ENCODE data around the gene EFNA5. TPM values are rescaled to one million over a fixed set of nuclear protein-coding genes. Genes with fewer than 3 reads are reported as not detected.

Gene EFNA5
- total RNA-seq, 2 donors from 2014 or later = 5.6 to 7.2 TPM

DNA sequence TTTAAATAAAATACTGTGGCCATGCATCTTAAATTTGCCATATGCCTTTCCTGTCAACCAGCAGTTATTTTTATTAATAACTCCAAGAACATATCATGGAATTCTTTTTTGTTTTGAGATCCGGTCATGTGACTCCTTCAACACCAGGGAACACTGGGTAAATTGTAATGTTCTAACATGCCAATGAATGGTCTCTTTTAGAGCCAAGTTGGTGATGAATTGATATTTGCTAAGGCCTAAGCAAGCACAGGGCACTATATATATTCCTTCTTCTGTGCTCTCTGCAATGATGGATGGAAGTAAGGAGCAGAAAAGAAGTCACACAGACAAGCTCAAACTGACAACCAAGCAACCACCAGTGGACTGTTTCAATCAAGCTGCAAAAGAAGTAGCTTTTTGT, 124.0 kb downstream of the EFNA5 start:
- Histone ChIP-seq H3K36me3 (no peaks in the 10 kb centered on the region), H3K9me3 (no peaks in the 10 kb centered on the region), H3K27ac (no peak overlapping the region), H3K4me3 (no peak overlapping the region), H3K4me1 (replicated peaks) (peaks cover 2% of the 10 kb centered on the region), H3K27me3 (replicated peaks; ENCODE audit: insufficient read depth) (no peaks in the 10 kb centered on the region)
- intact Hi-C loops (cut with DNase I) = no loop called here
- WGBS = 85% methylated on average over 1 of the region's 1 CpG
- no peak for TF ChIP-seq POLR2AphosphoS5 (IDR thresholded peaks at IDR 0.05)
- DNase-seq (ENCODE audit: low spot score) = no peak

DNA sequence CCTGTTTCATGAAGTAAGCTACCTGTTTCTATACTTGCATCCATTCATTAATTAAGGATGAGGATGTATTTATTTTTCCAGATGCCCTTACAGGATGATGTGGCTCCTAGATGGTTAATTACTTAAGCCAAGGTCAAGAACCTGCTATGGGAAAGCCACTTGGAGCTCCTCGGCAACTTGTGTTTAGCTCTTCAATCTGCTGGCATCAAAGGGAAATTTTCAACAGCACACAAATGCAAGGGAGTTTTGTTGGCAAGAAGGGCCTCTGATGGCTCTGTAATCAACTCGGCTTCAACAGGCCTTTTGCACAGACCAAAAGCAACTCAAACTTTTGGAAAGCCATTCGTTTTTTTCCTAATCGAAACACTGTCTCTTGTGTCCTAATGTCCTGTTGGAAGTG, 125.3 kb downstream of the EFNA5 start:
- no peak for TF ChIP-seq CTCF (IDR thresholded peaks at IDR 0.05)
- TF ChIP-seq POLR2A (IDR thresholded peaks at IDR 0.05) = no peak
- TF ChIP-seq POLR2AphosphoS5 (IDR thresholded peaks at IDR 0.05) = no peak
- no peak for DNase-seq (ENCODE audit: low spot score)
- no peak overlapping the region for H3K27ac ChIP-seq
- peaks cover 2% of the 10 kb centered on the region for H3K4me1 ChIP-seq (replicated peaks)
- H3K36me3 ChIP-seq = no peaks in the 10 kb centered on the region
- no peaks in the 10 kb centered on the region for H3K27me3 ChIP-seq (replicated peaks; ENCODE audit: insufficient read depth)
- H3K4me3 ChIP-seq = no peak overlapping the region
- intact Hi-C loops (cut with DNase I) = no loop called here
- WGBS = 78% methylated on average over 4 of the region's 4 CpGs
- no peaks in the 10 kb centered on the region for H3K9me3 ChIP-seq

GRCh38 chr5:107544967-107545366, 125.8 kb downstream of the EFNA5 start:
- 88% methylated on average over 6 of the region's 6 CpGs for WGBS
- Histone ChIP-seq H3K9me3 (no peaks in the 10 kb centered on the region), H3K27ac (no peak overlapping the region), H3K4me1 (replicated peaks) (peaks cover 2% of the 10 kb centered on the region), H3K36me3 (no peaks in the 10 kb centered on the region), H3K4me3 (no peak overlapping the region), H3K27me3 (replicated peaks; ENCODE audit: insufficient read depth) (no peaks in the 10 kb centered on the region)
- TF ChIP-seq POLR2A (IDR thresholded peaks at IDR 0.05) = no peak
- TF ChIP-seq POLR2AphosphoS5 (IDR thresholded peaks at IDR 0.05) = no peak
- TF ChIP-seq CTCF (IDR thresholded peaks at IDR 0.05) = no peak
- intact Hi-C loops (cut with DNase I) = no loop called here
- no peak for DNase-seq (ENCODE audit: low spot score)

DNA sequence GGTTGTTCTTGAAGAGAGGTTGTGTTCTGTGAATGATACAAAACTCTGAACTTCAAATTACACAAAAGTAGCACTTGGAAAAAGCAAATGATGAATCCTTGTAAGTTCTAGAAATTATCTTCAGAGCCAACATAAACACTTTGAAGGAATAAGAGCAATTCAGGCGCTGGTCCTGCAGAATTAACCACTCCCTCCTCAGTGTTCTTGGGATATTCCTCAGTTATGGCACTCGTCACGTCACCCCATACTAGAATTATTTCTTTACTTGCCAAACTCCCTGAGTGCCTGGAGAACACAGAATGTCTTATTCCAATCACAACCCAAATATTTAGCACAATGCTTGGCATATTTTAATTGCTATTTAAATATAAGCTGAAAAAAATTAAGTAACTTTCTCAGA, 126.3 kb downstream of the EFNA5 start:
- no peak for DNase-seq (ENCODE audit: low spot score)
- 73% methylated on average over 3 of the region's 3 CpGs for WGBS
- intact Hi-C loops (cut with DNase I) = no loop called here
- Histone ChIP-seq H3K4me1 (replicated peaks) (peaks cover 2% of the 10 kb centered on the region), H3K9me3 (no peaks in the 10 kb centered on the region), H3K4me3 (no peak overlapping the region), H3K27ac (no peak overlapping the region), H3K36me3 (no peaks in the 10 kb centered on the region), H3K27me3 (replicated peaks; ENCODE audit: insufficient read depth) (no peaks in the 10 kb centered on the region)
- no peak for TF ChIP-seq POLR2AphosphoS5 (IDR thresholded peaks at IDR 0.05)
- no peak for TF ChIP-seq POLR2A (IDR thresholded peaks at IDR 0.05)
- TF ChIP-seq CTCF (IDR thresholded peaks at IDR 0.05) = no peak

GRCh38 chr5:107543868-107544267, 126.9 kb downstream of the EFNA5 start:
- intact Hi-C loops (cut with DNase I) = no loop called here
- TF ChIP-seq CTCF (IDR thresholded peaks at IDR 0.05) (no peak), POLR2A (IDR thresholded peaks at IDR 0.05) (no peak), POLR2AphosphoS5 (IDR thresholded peaks at IDR 0.05) (no peak)
- WGBS = 76% methylated on average over 6 of the region's 6 CpGs
- no peak for DNase-seq (ENCODE audit: low spot score)
- Histone ChIP-seq H3K4me3 (no peak overlapping the region), H3K27me3 (replicated peaks; ENCODE audit: insufficient read depth) (no peaks in the 10 kb centered on the region), H3K9me3 (no peaks in the 10 kb centered on the region), H3K27ac (no peak overlapping the region), H3K4me1 (replicated peaks) (peaks cover 2% of the 10 kb centered on the region), H3K36me3 (no peaks in the 10 kb centered on the region)

Measured in prostate gland (tissue), 2 donors.